GM23338 (cell line): ENCODE data around the gene HECTD3. TPM values are rescaled to one million over a fixed set of nuclear protein-coding genes. Genes with fewer than 3 reads are reported as not detected.

Experiments used
- ATAC-seq: fragments of 200-7000 bp; cut with Tn5 transposase; 3 replicates; pipeline ENCODE4 v1.9.1; 2020
- DNase-seq: peaks from one replicate; pipeline ENCODE4 v3.0.0-alpha.2; 2015; ENCODE audit warnings: low spot score
- H2AFZ ChIP-seq: fragments of 200-600 bp; sonication (generic); 2 replicates; pipeline ENCODE4 v1.8.0; 2016; ENCODE audit warnings: antibody characterized with exemption, mild to moderate bottlenecking, moderate library complexity
- H3F3A ChIP-seq: fragments of 200-600 bp; sonication (generic); replicated peaks from 2 replicates; pipeline ENCODE4 v1.8.0; 2017; ENCODE audit warnings: antibody characterized with exemption, mixed run types, low read depth
- H3K27ac ChIP-seq: fragments of 200-600 bp; sonication (generic); 2 replicates; pipeline ENCODE4 v1.6.1; 2016; ENCODE audit warnings: low read depth
- H3K27me3 ChIP-seq: fragments of 200-600 bp; sonication (generic); 2 replicates; pipeline ENCODE4 v1.8.0; 2016; ENCODE audit warnings: mild to moderate bottlenecking, mixed run types, moderate library complexity; ENCODE audit not compliant: insufficient read depth
- H3K36me3 ChIP-seq: fragments of 200-600 bp; sonication (generic); 2 replicates; pipeline ENCODE4 v1.8.0; 2016; ENCODE audit warnings: mild to moderate bottlenecking; ENCODE audit not compliant: insufficient read depth
- H3K4me1 ChIP-seq: fragments of 200-600 bp; sonication (generic); 2 replicates; pipeline ENCODE4 v1.8.0; 2016; ENCODE audit warnings: mild to moderate bottlenecking, moderate library complexity; ENCODE audit not compliant: insufficient read depth
- H3K4me2 ChIP-seq: fragments of 200-600 bp; sonication (generic); 2 replicates; pipeline ENCODE4 v1.7.1; 2017; ENCODE audit warnings: mixed run types
- H3K4me3 ChIP-seq: fragments of 200-600 bp; sonication (generic); 2 replicates; pipeline ENCODE4 v1.6.1; 2016; ENCODE audit warnings: mixed run types
- H3K79me2 ChIP-seq: fragments of 200-600 bp; sonication (generic); replicated peaks from 2 replicates; pipeline ENCODE4 v1.8.0; 2017; ENCODE audit warnings: mild to moderate bottlenecking; ENCODE audit not compliant: insufficient read depth
- H3K9me2 ChIP-seq: fragments of 200-600 bp; sonication (generic); 2 replicates; pipeline ENCODE4 v1.8.0; 2017; ENCODE audit not compliant: insufficient read depth
- H4K20me1 ChIP-seq: fragments of 200-600 bp; sonication (generic); replicated peaks from 2 replicates; pipeline ENCODE4 v1.8.0; 2017; ENCODE audit warnings: mild to moderate bottlenecking; ENCODE audit not compliant: insufficient read depth
- H3K27ac Mint-ChIP-seq: 2 replicates; pipeline ENCODE4 v1.8.0; 2020; ENCODE audit warnings: inconsistent platforms, mild to moderate bottlenecking, moderate library complexity, mixed read lengths
- H3K27me3 Mint-ChIP-seq: 3 replicates; pipeline ENCODE4 v1.8.0; 2022; ENCODE audit warnings: low read depth, mild to moderate bottlenecking, moderate library complexity, mixed read lengths, inconsistent platforms; ENCODE audit not compliant: insufficient read depth, poor library complexity
- H3K36me3 Mint-ChIP-seq: 3 replicates; pipeline ENCODE4 v1.8.0; 2021; ENCODE audit warnings: low read depth, mild to moderate bottlenecking, inconsistent platforms, moderate library complexity, mixed read lengths
- H3K4me1 Mint-ChIP-seq: 3 replicates; pipeline ENCODE4 v1.8.0; 2020; ENCODE audit warnings: mild to moderate bottlenecking, inconsistent platforms, mixed read lengths
- H3K4me3 Mint-ChIP-seq: 3 replicates; pipeline ENCODE4 v1.8.0; 2021; ENCODE audit warnings: moderate library complexity, mild to moderate bottlenecking, inconsistent platforms, mixed read lengths
- H3K9me3 Mint-ChIP-seq: 3 replicates; pipeline ENCODE4 v1.8.0; 2020; ENCODE audit warnings: moderate library complexity, mild to moderate bottlenecking, inconsistent platforms, mixed read lengths
- CTCF ChIP-seq, 2 experiments: fragments of 200-600 bp in 1 of 2; sonication (generic) in 1 of 2; conservative IDR thresholded peaks; 2 replicates each; pipeline versions ENCODE4 v1.5.1 to v1.6.1; 2016 to 2017; ENCODE audit warnings: antibody characterized with exemption in 2 of 2, low read depth in 2 of 2, mild to moderate bottlenecking in 2 of 2, moderate library complexity in 1 of 2
- ZNF462 ChIP-seq: fragments of 250-450 bp; sonication (Bioruptor Pico); IDR thresholded peaks from 2 replicates; pipeline ENCODE4 v1.5.0; 2020; ENCODE audit warnings: mild to moderate bottlenecking, moderate library complexity
- polyA plus RNA-seq: library from polyadenylated mRNA; unstranded; fragments of >200 nt; fragmentation: Nextera tagmentation; extraction: Ambion mirVana; gene quantifications from 2 replicates; pipeline ENCODE4 v1.2.1, GENCODE V29; 2016
- total RNA-seq: library from RNA; depleted of rRNA; stranded (reverse); fragments of >200 nt; shearing (Covaris generic); gene quantifications from 2 replicates; pipeline ENCODE4 v1.2.3, GENCODE V29; 2014

The HECTD3 gene
- total and polyA plus RNA-seq, 2 experiments from 2014 or later = 13.1 to 31.4 TPM

- no peak for TF ChIP-seq ZNF462 (CRISPR knock-in tag)
Measured at GRCh38 chr1:45009296-45009865, 1.7 kb downstream of the HECTD3 start (continued).

GRCh38 chr1:45008516-45008915 is 2.6 kb downstream of the HECTD3 start:
- peaks cover 12% of the 10 kb centered on the region for H3K79me2 ChIP-seq
- peaks cover 13% of the 10 kb centered on the region for H3K27me3 Mint-ChIP-seq
- no peaks in the 10 kb centered on the region for H3F3A ChIP-seq
- no peaks in the 10 kb centered on the region for H3K27me3 ChIP-seq
- H3K9me2 ChIP-seq = no peaks in the 10 kb centered on the region
- H4K20me1 ChIP-seq = no peaks in the 10 kb centered on the region
- H3K4me1 Mint-ChIP-seq = peaks cover 20% of the 10 kb centered on the region
- no peaks in the 10 kb centered on the region for H3K9me3 Mint-ChIP-seq
- DNase-seq (no peak), ATAC-seq (no peak)
- H3K36me3 ChIP-seq = no peaks in the 10 kb centered on the region
- H3K36me3 Mint-ChIP-seq = peaks cover 19% of the 10 kb centered on the region
- TF ChIP-seq ZNF462 (CRISPR knock-in tag) (no peak), CTCF (conservative IDR thresholded peaks at IDR 0.05; ENCODE audit: low read depth in 2 of 2) (no peak)
- H3K27ac Mint-ChIP-seq = no peak overlapping the region
- no peak overlapping the region for H3K4me3 ChIP-seq
- H2AFZ ChIP-seq = no peak overlapping the region
- no peak overlapping the region for H3K4me2 ChIP-seq
- H3K4me3 Mint-ChIP-seq = no peak overlapping the region; the same call in 2 of the 3 replicates
- H3K27ac ChIP-seq = no peak overlapping the region
- H3K4me1 ChIP-seq = peaks cover 12% of the 10 kb centered on the region
